K562 (cell line): ENCODE measurements around the gene PACS1. TPM values are rescaled to one million over a fixed set of nuclear protein-coding genes. Genes with fewer than 3 reads are reported as not detected.
A peak's percentile ranks its signal among the peaks of the same experiment; 100 is the strongest.

Source experiments
- ATAC-seq: fragments of 200-7000 bp; cut with Tn5 transposase; 3 replicates; pipeline ENCODE4 v1.9.1; 2020; ENCODE audit warnings: moderate library complexity
- BruUV-seq: library from RNA; stranded (reverse); fragments of 400-500 nt; replicated peaks from 2 replicates; lab custom pipeline; 2021; lab: Mats Ljungman, UMichigan
- CTCF ChIA-PET: fragments of 300-600 bp; formaldehyde crosslinking; extraction: SDS; loops from one replicate; lab custom pipeline; 2021; ENCODE audit warnings: low intra/inter-chr PET ratio; lab: Yijun Ruan, JAX
- POLR2A ChIA-PET: fragments of 300-600, 350-650 bp; sonication (Branson Sonifier 250); formaldehyde crosslinking; extraction: SDS; loops from one replicate; lab custom pipeline; 2021; ENCODE audit warnings: antibody characterized with exemption, inconsistent platforms; lab: Yijun Ruan, JAX
- DNase-seq, 4 experiments: peaks; one replicate each; pipeline versions ENCODE4 v3.0.0 to v3.0.0-alpha.2; 2011 to 2018; ENCODE audit warnings: low spot score in 3 of 4, mixed read lengths in 3 of 4; ENCODE audit errors: extremely low read depth in 1 of 4
- FAIRE-seq: peaks from 2 replicates; lab custom pipeline; 2011; peaks lifted over from hg19 to GRCh38; lab: Jason Lieb, UNC
- H2AFZ ChIP-seq: 2 replicates; pipeline ENCODE4 v1.6.0; 2011; ENCODE audit warnings: low read depth, low read length, control low read depth, inconsistent platforms
- H3K27ac ChIP-seq: fragments of 200-600 bp; 3 replicates; pipeline ENCODE4 v1.8.0; 2011; ENCODE audit warnings: low read depth, mild to moderate bottlenecking, control low read depth, inconsistent platforms, low read length, moderate library complexity, mixed read lengths; ENCODE audit errors: extremely low read depth
- H3K27me3 ChIP-seq, 2 experiments: fragments of 300-600 bp in 1 of 2; 2 replicates in 1 of 2; 3 replicates in 1 of 2; pipeline versions ENCODE4 v1.6.0 to v1.8.0; 2011; ENCODE audit warnings: inconsistent platforms in 2 of 2, low read length in 2 of 2, mild to moderate bottlenecking in 1 of 2, mixed read lengths in 1 of 2, moderate library complexity in 1 of 2; ENCODE audit not compliant: control insufficient read depth in 2 of 2, insufficient read depth in 2 of 2
- H3K36me3 ChIP-seq: fragments of 300-600 bp; 3 replicates; pipeline ENCODE4 v1.8.0; 2011; ENCODE audit warnings: mild to moderate bottlenecking, low read length, inconsistent platforms; ENCODE audit not compliant: control insufficient read depth, insufficient read depth
- H3K4me1 ChIP-seq, 2 experiments: fragments of 200-600 bp in 1 of 2; replicated peaks in 1 of 2; 2 replicates in 1 of 2; 3 replicates in 1 of 2; pipeline versions ENCODE4 v1.5.1 to v1.8.0; 2011; ENCODE audit warnings: inconsistent platforms in 2 of 2, low read length in 2 of 2, mild to moderate bottlenecking in 1 of 2, mixed read lengths in 1 of 2, moderate library complexity in 1 of 2; ENCODE audit not compliant: control insufficient read depth in 2 of 2, insufficient read depth in 2 of 2
- H3K4me2 ChIP-seq: 2 replicates; pipeline ENCODE4 v1.6.1; 2011; ENCODE audit warnings: low read length, control low read depth, inconsistent platforms, mixed read lengths; ENCODE audit not compliant: insufficient read depth
- H3K4me3 ChIP-seq: fragments of 200-600 bp; sonication (generic), shearing (Covaris generic); 2 replicates; pipeline ENCODE4 v1.5.1; 2016; ENCODE audit warnings: control low read depth, inconsistent platforms
- H3K79me2 ChIP-seq: fragments of 200-600 bp; 3 replicates; pipeline ENCODE4 v1.8.0; 2011; ENCODE audit warnings: low read length, inconsistent platforms; ENCODE audit not compliant: control insufficient read depth, insufficient read depth
- H3K9ac ChIP-seq, 2 experiments: 2 replicates each; pipeline versions ENCODE4 v1.6.0 to v1.6.1; 2011; ENCODE audit warnings: low read depth in 2 of 2, low read length in 2 of 2, control low read depth in 1 of 2, inconsistent platforms in 1 of 2, mild to moderate bottlenecking in 1 of 2, mixed read lengths in 1 of 2; ENCODE audit not compliant: insufficient read depth in 1 of 2
- H3K9me1 ChIP-seq: one replicate; pipeline ENCODE4 v1.6.0; 2011; ENCODE audit warnings: inconsistent platforms, mild to moderate bottlenecking, low read length, moderate library complexity; ENCODE audit not compliant: control insufficient read depth, insufficient read depth
- H3K9me3 ChIP-seq: replicated peaks from 2 replicates; pipeline ENCODE4 v1.5.1; 2011; ENCODE audit warnings: low read depth, low read length, inconsistent platforms; ENCODE audit not compliant: control insufficient read depth, insufficient read depth
- H4K20me1 ChIP-seq: replicated peaks from 2 replicates; pipeline ENCODE4 v1.6.1; 2011; ENCODE audit warnings: low read length, inconsistent platforms, mixed read lengths; ENCODE audit not compliant: control insufficient read depth, insufficient read depth
- EP400 ChIP-seq: fragments of 450-650 bp; IDR thresholded peaks from 2 replicates; pipeline ENCODE4 v1.6.1; 2017; ENCODE audit warnings: antibody characterized with exemption, mild to moderate bottlenecking, moderate library complexity
- GABPA ChIP-seq: fragments of 200-800 bp; sonication (Bioruptor generic); conservative IDR thresholded peaks from 2 replicates; pipeline ENCODE4 v1.6.1; 2016; ENCODE audit warnings: low read depth, missing genetic modification characterization, missing compliant biosample characterization
- JUN ChIP-seq, 2 experiments: sonication (generic) in 1 of 2; formaldehyde crosslinking in 1 of 2; IDR thresholded peaks; 2 replicates each; pipeline versions ENCODE4 v1.6.1 to v1.8.0; 2012 to 2022; ENCODE audit warnings: borderline replicate concordance in 2 of 2, mild to moderate bottlenecking in 2 of 2, improper control_type of control experiment in 1 of 2, low read depth in 1 of 2, low read length in 1 of 2, missing genetic modification reagents in 1 of 2
- MYNN ChIP-seq, 2 experiments: sonication (generic); formaldehyde crosslinking in 1 of 2; IDR thresholded peaks; 2 replicates each; pipeline versions ENCODE4 v1.5.0 to v1.6.1; 2016 to 2020; ENCODE audit warnings: antibody characterized with exemption in 1 of 2, missing genetic modification reagents in 1 of 2
- RB1 ChIP-seq: fragments of 450-650 bp; IDR thresholded peaks from 2 replicates; pipeline ENCODE4 v1.6.1; 2017; ENCODE audit warnings: low read depth, mild to moderate bottlenecking
- SMARCA4 ChIP-seq: fragments of 450-650 bp; IDR thresholded peaks from 2 replicates; pipeline ENCODE4 v1.6.1; 2016
- SMARCE1 ChIP-seq: fragments of 450-650 bp; IDR thresholded peaks from 2 replicates; pipeline ENCODE4 v1.7.1; 2016; ENCODE audit warnings: mild to moderate bottlenecking
- TARDBP ChIP-seq: fragments of 450-650 bp; IDR thresholded peaks from 2 replicates; pipeline ENCODE4 v1.6.1; 2016
- TEAD4 ChIP-seq, 2 experiments: sonication (generic) in 1 of 2; formaldehyde crosslinking in 1 of 2; IDR thresholded peaks; 2 replicates each; pipeline versions ENCODE4 v1.6.1 to v1.8.0; 2012 to 2022; ENCODE audit warnings: borderline replicate concordance in 1 of 2, inconsistent platforms in 1 of 2, low read length in 1 of 2, mild to moderate bottlenecking in 1 of 2, missing genetic modification reagents in 1 of 2
- TOE1 ChIP-seq, 2 experiments: fragments of 450-650 bp in 1 of 2; sonication (generic) in 1 of 2; formaldehyde crosslinking in 1 of 2; IDR thresholded peaks; 2 replicates each; pipeline versions ENCODE4 v1.7.1 to v1.8.0; 2016 to 2022; ENCODE audit warnings: borderline replicate concordance in 2 of 2, mild to moderate bottlenecking in 2 of 2, antibody characterized with exemption in 1 of 2, inconsistent platforms in 1 of 2, low read depth in 1 of 2, missing genetic modification reagents in 1 of 2, moderate library complexity in 1 of 2
- WHSC1 ChIP-seq: IDR thresholded peaks from one replicate; pipeline ENCODE4 v1.6.1; 2012; ENCODE audit warnings: low read length, control low read depth, inconsistent platforms
- ZNF263 ChIP-seq: sonication (generic); formaldehyde crosslinking; IDR thresholded peaks from 2 replicates; pipeline ENCODE4 v1.8.0; 2022; ENCODE audit warnings: mild to moderate bottlenecking, missing genetic modification reagents, borderline replicate concordance
- ZNF311 ChIP-seq: fragments of 250-450 bp; sonication (Bioruptor Pico); IDR thresholded peaks from 2 replicates; pipeline ENCODE4 v1.4.0; 2020; ENCODE audit warnings: mild to moderate bottlenecking, moderate library complexity
- ZNF57 ChIP-seq: fragments of 450-650 bp; formaldehyde crosslinking; IDR thresholded peaks from 2 replicates; pipeline ENCODE4 v1.4.0; 2020; ENCODE audit warnings: mild to moderate bottlenecking, moderate library complexity
- ZZZ3 ChIP-seq: fragments of 450-650 bp; IDR thresholded peaks from 2 replicates; pipeline ENCODE4 v1.6.1; 2016; ENCODE audit warnings: antibody characterized with exemption, mild to moderate bottlenecking, moderate library complexity
- WGBS: fragments of 100-300 bp; shearing (Covaris generic); methylation state at CpG from one replicate; pipeline ENCODE4 v1.1.6; 2016; ENCODE audit warnings: low coverage, mixed read lengths; ENCODE audit not compliant: insufficient coverage; ENCODE audit errors: missing lambda C conversion rate; 5-methylcytosine and 5-hydroxymethylcytosine counted together
- in situ Hi-C: fragments of 300-500 bp; cut with MboI; formaldehyde crosslinking; loops from 4 replicates; pipeline ENCODE4 v1.15.0; 2018; ENCODE audit warnings: inconsistent platforms, mixed read lengths
- intact Hi-C: fragments of 100-400 bp; cut with micrococcal nuclease; formaldehyde crosslinking; loops from 2 replicates; pipeline ENCODE4 v1.14.2; 2022
- polyA plus RNA-seq, 8 experiments: library from polyadenylated mRNA; depleted of rRNA in 4 of 8; stranded (reverse) in 5 of 8; unstranded in 3 of 8; fragments of >200 nt; fragmentation: Nextera tagmentation in 2 of 8; fragmentation: Illumina TruSeq in 1 of 8; extraction: Ambion mirVana in 2 of 8; extraction: Trizol in 1 of 8; gene quantifications; 2 replicates each; pipeline versions ENCODE4 v1.2.1 to v1.2.3, GENCODE V29; 2011 to 2014; ENCODE audit warnings: inconsistent platforms in 1 of 8, missing spikeins in 1 of 8
- total RNA-seq, 7 experiments: library from RNA; depleted of rRNA in 6 of 7; stranded (reverse); fragments of >200 nt in 6 of 7; fragmentation: Illumina TruSeq in 2 of 7; extraction: Trizol in 2 of 7; gene quantifications; 2 replicates each; pipeline versions ENCODE4 v1.2.1 to v1.2.3, GENCODE V29; 2011 to 2021; ENCODE audit warnings: low replicate concordance in 1 of 7
- TF ChIP-seq, protein P1 (sequence below): sonication (generic); formaldehyde crosslinking; IDR thresholded peaks from 2 replicates; pipeline ENCODE4 v1.8.1; 2023; ENCODE audit warnings: mild to moderate bottlenecking, missing genetic modification reagents

Gene PACS1
- total and polyA plus RNA-seq, 9 of the 15 experiments (the other 6 are each of a cell fraction or from before 2014, with no cell fraction given): 0.34 to 28.1 (median 8.5) TPM

DNA sequence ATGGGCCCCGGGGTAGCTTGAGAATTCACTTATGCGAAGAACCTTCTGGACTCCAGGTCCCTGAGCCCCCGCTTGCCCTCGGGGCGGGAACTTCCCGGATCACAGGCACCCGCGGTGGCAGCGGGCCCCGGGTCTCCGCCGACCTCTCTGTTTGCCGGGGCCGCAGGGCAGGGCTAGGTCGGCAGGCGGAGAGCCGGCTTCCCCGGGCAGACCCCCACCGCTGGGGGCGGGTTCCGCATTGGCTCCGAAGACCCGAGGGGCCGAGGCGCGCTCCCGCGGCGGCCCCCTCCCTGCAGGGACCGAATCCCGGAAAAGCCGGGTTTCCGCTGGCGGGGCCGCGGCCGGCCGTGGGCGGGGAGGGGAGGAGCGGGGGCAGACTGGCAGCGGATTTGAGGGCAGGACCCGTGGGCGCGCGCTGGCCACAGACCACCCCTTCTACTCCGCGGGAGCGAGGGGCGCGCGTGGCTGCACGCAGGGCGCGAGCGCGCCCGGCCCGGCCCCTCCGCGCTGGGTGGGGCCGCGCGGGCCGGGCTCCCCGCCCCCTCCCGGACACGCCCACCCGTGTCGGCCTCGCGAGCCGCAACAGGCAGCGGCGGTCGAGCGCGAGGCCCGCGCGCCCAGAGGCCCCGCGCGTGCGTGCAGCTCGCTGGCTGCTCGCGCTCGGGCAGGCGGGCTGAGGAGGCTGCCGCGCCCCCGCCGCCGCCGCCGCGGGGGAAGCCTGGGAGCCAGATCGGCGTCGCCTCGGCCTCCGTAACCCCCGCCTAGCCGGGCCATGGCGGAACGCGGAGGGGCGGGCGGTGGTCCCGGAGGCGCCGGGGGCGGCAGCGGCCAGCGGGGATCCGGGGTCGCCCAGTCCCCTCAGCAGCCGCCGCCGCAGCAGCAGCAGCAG lies at the start of gene PACS1 (continued):
- TF ChIP-seq RB1 (peak; percentile 39; the same call in 1 of the 2 replicates), TEAD4 (IDR thresholded peaks at IDR 0.05; ENCODE audit: low read length) (no peak), TEAD4 (CRISPR knock-in tag; IDR thresholded peaks at IDR 0.05; ENCODE audit: borderline replicate concordance) (no peak), ZNF57 (no peak), EP400 (peak; percentile 27; the same call in 1 of the 2 replicates)
- TF ChIP-seq, all 486 proteins: peak for 62

DNA sequence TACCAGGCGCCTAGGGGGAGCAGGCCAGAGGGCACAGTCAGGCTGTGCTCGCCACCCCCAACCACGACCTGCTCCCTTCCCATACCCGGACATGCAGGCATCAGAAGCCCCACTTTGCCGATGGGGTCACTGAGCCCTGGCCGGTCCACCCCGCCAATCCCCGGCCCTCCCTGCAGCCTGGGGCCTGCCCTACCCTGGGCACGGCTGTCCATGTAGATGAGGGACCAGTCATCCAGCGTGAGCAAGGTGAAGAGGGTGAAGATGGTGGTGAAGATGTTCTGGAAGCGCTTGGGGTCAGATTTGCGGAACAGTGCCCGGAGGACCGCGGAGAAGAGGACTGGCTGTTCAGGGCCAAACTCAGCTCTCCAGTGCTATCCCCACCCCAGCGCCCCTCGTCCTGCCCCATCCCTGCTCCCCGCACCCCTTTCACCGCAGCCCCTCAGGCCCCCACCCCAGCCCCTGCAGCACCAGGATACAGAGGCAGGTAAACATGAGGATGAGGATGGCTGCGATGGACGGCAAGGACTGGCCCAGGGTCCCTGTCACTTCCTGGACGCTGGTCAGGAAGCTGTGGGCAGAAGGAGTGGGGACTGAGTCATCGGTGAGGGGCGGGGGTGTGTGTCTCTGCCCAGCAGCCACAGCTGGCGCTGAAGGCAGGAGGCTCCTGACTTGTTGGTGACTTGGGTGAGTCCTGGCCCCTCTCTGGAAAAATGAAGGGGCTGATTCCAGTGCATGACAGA lies 49.3 kb upstream of the PACS1 start:
- Histone ChIP-seq H4K20me1 (no peaks in the 10 kb centered on the region), H3K27me3 (no peaks in the 10 kb centered on the region), H3K9me3 (no peaks in the 10 kb centered on the region), H3K4me1 (peaks cover 21 to 67% of the 10 kb centered on the region in 2 experiments), H3K4me3 (no peak overlapping the region), H3K9ac (peak overlapping the region in 1 of 2 experiments; percentile 75; a peak in 2 of 4 replicates), H3K36me3 (no peaks in the 10 kb centered on the region), H3K4me2 (0 out of 2 replicates have a peak overlapping the region, but pooled peaks have one; percentile 9), H3K9me1 (peaks cover 5% of the 10 kb centered on the region), H2AFZ (peak overlapping the region; percentile 47), H3K27ac (no peak overlapping the region; the same call in 2 of the 3 replicates), H3K79me2 (no peaks in the 10 kb centered on the region)
- FAIRE-seq (peak; percentile 82), DNase-seq (peak; percentile 60 to 76 (median 64)), ATAC-seq (peak; percentile 52)
- intact Hi-C loops (no loop called here), in situ Hi-C loops (no loop called here)
- POLR2A ChIA-PET: interaction anchor here (0.6 to 2.7 kb wide), 5 partner anchors 12 to 527 kb away, joined by 3 to 8 read pairs (median 3); no protein-coding TSS in a partner anchor
- CTCF ChIA-PET: interaction anchor here (0.7 to 1.3 kb wide), 3 partner anchors 25 to 136 kb away, joined by 3 to 4 read pairs (median 4); no protein-coding TSS in a partner anchor
- 56% methylated on average over 19 of the region's 25 CpGs for WGBS
- BruUV-seq: no TSS peak
- TF ChIP-seq SMARCA4 (peak; percentile 59), TARDBP (no peak), GABPA (tag) (peak; percentile 47), ZNF311 (CRISPR knock-in tag) (no peak), TOE1 (IDR thresholded peaks at IDR 0.05; ENCODE audit: borderline replicate concordance) (no peak), TOE1 (CRISPR knock-in tag; IDR thresholded peaks at IDR 0.05; ENCODE audit: borderline replicate concordance, low read depth) (no peak), MYNN (IDR thresholded peaks at IDR 0.05) (peak; percentile 68; the same call in 1 of the 2 replicates), MYNN (CRISPR knock-in tag; IDR thresholded peaks at IDR 0.05) (no peak), JUN (IDR thresholded peaks at IDR 0.05; ENCODE audit: borderline replicate concordance, low read depth, low read length) (peak; percentile 87), JUN (CRISPR knock-in tag; IDR thresholded peaks at IDR 0.05; ENCODE audit: borderline replicate concordance) (no peak), ZNF263 (CRISPR knock-in tag) (no peak), WHSC1 (no peak), SMARCE1 (0 out of 2 replicates have a peak, but pooled peaks have one; percentile 43), ZZZ3 (no peak)
- TF ChIP-seq, protein P1, sequence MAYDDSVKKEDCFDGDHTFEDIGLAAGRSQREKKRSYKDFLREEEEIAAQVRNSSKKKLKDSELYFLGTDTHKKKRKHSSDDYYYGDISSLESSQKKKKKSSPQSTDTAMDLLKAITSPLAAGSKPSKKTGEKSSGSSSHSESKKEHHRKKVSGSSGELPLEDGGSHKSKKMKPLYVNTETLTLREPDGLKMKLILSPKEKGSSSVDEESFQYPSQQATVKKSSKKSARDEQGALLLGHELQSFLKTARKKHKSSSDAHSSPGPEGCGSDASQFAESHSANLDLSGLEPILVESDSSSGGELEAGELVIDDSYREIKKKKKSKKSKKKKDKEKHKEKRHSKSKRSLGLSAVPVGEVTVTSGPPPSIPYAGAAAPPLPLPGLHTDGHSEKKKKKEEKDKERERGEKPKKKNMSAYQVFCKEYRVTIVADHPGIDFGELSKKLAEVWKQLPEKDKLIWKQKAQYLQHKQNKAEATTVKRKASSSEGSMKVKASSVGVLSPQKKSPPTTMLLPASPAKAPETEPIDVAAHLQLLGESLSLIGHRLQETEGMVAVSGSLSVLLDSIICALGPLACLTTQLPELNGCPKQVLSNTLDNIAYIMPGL (CRISPR knock-in tag): no peak
